22Rv1 (cell line): ENCODE data around the gene POP4.

Experiments
- H3K27ac ChIP-seq: fragments of 450-650 bp; 2 replicates; pipeline ENCODE4 v1.5.1; 2017
- ZFX ChIP-seq: fragments of 450-650 bp; IDR thresholded peaks from 2 replicates; pipeline ENCODE4 v1.6.1; 2017; ENCODE audit warnings: antibody characterized with exemption, borderline replicate concordance
- TF ChIP-seq, protein P1 (sequence below): fragments of 450-650 bp; IDR thresholded peaks from 2 replicates; pipeline ENCODE4 v1.5.1; 2017; ENCODE audit warnings: mild to moderate bottlenecking

The POP4 gene

DNA sequence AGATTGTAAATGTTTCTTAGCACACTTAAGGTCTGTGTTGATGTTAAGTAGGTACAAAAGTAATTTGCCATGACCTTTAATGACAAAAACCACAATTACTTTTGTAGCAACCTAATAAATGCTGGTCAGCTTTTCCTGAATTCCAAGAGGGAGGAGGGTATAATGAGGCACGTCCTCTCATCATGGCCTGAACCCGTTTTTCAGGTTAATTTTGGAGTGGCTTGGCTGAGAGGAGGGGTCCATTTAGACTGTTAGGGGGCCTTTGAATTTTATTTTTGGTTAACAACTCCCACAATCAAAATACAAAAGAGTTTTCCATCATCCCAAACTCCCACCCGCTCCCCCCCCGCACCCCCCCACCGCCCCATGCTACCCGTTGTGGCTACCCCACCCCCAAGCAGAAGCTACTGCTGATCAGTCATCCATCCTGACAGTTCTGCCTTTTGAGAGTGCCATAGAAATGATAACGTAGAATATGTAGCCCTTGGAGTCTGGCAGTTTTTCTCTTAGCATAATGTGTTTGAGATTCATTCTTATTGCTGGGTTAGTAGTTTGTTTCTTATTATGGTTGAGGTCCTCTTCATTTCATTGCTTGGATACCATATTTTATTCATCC is 44.8 kb downstream of the POP4 start:
- no peak for TF ChIP-seq ZFX
- TF ChIP-seq, protein P1, sequence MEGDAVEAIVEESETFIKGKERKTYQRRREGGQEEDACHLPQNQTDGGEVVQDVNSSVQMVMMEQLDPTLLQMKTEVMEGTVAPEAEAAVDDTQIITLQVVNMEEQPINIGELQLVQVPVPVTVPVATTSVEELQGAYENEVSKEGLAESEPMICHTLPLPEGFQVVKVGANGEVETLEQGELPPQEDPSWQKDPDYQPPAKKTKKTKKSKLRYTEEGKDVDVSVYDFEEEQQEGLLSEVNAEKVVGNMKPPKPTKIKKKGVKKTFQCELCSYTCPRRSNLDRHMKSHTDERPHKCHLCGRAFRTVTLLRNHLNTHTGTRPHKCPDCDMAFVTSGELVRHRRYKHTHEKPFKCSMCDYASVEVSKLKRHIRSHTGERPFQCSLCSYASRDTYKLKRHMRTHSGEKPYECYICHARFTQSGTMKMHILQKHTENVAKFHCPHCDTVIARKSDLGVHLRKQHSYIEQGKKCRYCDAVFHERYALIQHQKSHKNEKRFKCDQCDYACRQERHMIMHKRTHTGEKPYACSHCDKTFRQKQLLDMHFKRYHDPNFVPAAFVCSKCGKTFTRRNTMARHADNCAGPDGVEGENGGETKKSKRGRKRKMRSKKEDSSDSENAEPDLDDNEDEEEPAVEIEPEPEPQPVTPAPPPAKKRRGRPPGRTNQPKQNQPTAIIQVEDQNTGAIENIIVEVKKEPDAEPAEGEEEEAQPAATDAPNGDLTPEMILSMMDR: no peak
- no peak overlapping the region for H3K27ac ChIP-seq

DNA sequence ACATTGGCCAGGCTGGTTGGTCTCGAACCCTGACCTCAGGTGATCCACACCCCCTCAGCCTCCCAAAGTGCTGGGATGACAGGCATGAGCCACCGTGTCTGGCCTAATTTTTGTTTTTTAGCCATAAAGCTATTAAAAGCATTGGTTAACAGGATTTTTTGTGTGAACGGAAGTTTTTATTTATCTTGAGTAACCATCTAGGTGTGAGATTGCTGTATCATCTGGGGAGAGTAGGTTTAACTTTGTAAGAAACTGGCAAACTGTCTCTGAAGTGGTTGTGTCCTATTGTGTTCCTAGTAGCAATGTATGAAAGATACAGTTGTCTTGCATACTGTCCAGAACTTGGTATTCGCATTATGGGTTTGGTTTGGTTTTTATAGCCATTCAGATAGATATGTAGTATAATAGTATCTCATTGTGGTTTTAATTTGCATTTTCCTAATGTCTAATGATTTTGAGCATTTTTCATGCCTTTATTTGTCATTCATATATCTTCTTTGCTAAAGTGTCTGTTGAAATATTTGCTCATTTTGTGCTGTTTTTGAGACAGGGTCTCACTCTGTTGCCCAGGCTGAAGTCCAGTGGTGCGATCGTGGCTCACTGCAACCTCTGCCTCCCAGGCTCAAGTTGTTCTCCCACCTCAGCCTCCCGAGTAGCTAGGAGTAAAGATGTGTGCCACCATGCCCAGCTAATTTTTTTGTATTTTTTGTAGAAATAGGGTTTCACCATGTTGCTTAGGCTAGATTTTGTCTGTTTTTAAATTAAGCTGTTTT is 45.7 kb downstream of the POP4 start:
- H3K27ac ChIP-seq: no peak overlapping the region
- TF ChIP-seq, protein P1: no peak
- TF ChIP-seq ZFX: no peak

GRCh38 chr19:29653398-29653797 is 47.3 kb downstream of the POP4 start:
- TF ChIP-seq, protein P1: no peak
- TF ChIP-seq ZFX: no peak
- no peak overlapping the region for H3K27ac ChIP-seq

DNA sequence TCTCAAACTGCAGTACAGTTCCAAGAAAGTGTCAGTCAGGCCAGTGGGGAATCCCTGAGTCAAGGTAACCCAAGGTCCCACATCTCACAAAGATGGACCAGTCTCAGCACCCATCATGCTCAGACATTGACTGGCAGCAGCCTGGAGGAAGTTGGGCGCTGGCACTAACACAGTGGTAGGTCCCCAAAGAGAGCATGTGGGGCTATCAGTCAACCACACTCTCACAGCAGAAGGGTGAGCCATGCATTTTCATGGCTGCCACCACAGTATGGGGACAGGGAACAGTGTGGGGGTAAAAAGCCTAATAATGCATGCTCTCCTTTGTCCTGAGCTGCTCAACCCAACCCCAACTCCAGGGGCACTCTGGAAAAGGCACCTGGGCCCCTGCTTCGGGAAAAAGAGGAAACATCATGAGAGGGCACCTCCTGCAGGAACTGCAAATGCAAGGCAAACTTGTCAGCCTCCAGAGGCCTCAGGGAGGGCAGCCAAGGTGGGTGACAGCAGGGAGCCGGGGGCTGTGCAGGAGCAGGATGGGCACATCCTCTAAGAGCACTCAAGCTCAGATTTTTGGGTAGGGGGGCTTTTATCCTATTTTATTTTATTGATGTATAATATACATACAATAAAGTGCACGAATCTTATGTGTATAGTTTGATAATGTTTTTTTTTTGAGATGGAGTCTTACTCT is 49.7 kb downstream of the POP4 start:
- H3K27ac ChIP-seq: no peak overlapping the region
- TF ChIP-seq, protein P1: no peak
- TF ChIP-seq ZFX: no peak

DNA sequence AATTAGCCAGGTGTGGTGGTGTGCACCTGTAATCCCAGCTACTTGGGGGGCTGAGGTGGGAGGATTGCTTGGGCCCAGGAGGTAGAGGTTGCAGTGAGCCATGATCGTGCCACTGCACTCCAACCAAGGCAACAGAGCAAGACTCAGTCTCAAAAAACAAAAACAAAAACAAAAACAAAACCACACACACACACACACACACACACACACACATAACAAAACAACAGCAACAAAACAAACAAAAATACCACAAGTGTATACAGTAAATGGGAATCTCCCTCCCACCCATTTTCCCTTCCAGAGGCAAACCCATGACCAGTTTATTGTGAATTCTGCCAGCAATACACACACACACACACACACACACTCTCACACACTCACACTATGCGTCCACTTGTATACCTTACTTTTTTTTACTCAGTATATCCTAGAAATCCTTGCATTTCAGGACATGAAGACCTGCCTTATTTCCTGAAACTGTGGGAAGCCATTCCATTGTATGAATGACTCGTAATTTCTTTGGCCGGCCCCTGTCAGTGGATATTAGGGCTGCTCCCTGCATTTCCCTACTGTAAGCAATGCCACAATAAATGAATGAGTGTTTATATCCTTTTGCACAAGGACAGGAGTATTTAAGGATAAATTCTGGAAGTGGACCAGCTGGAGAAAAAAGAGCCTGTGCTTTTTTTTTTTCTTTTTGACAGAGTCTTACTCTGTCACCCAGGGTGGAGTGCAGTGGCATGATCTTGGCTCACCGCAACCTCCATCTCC is 52.3 kb downstream of the POP4 start:
- TF ChIP-seq, protein P1: no peak
- no peak for TF ChIP-seq ZFX

DNA sequence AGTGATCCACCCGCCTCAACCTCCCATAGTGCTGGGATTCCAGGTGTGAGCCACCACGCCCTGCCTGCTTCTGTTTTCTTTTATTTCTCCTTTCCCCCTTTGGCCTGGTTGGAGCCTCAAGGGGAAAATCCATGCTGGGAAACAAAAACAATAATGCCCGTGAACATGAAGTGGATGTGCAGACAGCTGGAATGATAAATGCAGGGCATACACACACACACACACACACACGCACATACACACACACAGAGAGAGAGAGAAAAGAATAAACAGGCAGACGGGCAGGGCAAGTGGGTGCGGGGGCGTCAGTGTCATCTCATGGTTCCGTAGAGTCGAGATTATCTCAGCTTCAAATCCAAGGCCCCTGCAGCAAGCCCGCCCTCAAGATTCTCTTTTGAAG is 54.8 kb downstream of the POP4 start:
- no peak overlapping the region for H3K27ac ChIP-seq
- TF ChIP-seq ZFX: no peak
- TF ChIP-seq, protein P1: no peak

More for the DNA sequence above, 52.3 kb downstream of the POP4 start:
- H3K27ac ChIP-seq: no peak overlapping the region
